ENCODE results near the gene TRIM25.

The TRIM25 gene

DNA sequence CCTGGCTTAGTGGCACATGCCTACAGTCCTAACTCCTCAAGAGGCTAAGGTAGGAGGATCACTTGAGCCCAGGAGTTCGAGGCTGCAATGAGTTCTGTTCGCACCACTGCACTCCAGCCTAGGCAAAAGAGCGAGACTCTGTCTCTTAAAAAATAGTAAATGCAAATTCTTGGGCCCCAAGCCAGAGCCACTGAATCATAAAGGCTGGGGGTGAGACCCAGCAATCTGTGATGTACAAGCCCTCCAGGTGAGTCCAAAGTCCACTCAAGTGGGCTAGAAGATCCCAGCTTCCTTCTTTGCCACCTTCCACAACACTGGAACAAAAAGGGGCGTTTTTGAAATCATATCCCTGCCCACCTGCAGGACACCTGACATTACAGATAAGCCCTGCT lies 16.9 kb downstream of the TRIM25 start:
- no peak for DNase-seq (ENCODE audit: extremely low spot score)
- CTCF ChIA-PET = no interaction called here
- POLR2A ChIA-PET = interaction anchor here (0.6 kb wide), 1 partner anchor 14 kb away, joined by 4 read pairs; no protein-coding TSS in a partner anchor
- TF ChIP-seq BHLHE40 (IDR thresholded peaks at IDR 0.05; ENCODE audit: borderline replicate concordance) (no peak), L3MBTL2 (conservative IDR thresholded peaks at IDR 0.05) (no peak), NFRKB (IDR thresholded peaks at IDR 0.05) (no peak), FOXA1 (IDR thresholded peaks at IDR 0.05) (no peak), ZNF384 (IDR thresholded peaks at IDR 0.05) (no peak), SUZ12 (IDR thresholded peaks at IDR 0.05) (no peak), LEF1 (IDR thresholded peaks at IDR 0.05; ENCODE audit: borderline replicate concordance) (no peak)

DNA sequence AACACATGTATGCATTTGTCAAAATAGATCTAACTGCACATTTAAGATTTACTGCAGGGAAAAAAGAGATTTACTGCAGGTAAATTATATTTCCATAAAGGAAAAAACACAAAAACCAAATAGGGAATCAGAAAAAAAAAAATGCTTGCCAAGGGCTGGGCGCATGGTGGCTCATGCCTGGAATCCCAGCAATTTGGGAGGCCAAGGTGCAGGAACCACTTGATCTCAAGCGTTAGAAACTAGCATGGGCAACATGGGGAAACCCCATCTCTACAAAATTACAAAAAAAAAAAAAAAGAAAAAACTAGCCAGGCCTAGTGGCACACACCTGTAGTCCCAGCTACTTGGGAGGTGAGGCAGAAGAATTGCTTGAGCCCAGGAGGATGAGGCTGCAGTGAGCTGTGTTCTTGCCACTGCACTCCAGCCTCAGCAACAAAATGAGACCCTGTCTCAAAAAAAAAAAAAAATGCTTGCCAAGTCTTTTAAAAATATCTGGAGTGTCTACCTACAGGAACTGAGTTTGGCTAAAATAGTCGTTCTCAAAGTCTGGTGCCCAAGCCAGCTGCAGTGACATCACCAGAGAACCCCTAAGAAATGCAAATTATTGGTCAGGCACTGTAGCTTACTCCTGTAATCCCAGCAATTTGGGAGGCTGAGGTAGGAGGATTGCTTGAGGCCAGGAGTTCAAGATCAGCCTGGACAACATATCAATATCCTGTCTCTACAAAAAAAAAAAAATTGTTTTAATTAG lies 17.5 kb downstream of the TRIM25 start:
- POLR2A ChIA-PET = interaction anchor here (0.6 kb wide), 1 partner anchor 13 kb away, joined by 4 read pairs; no protein-coding TSS in a partner anchor
- CTCF ChIA-PET = no interaction called here
- DNase-seq (ENCODE audit: extremely low spot score) = no peak
- no peak for TF ChIP-seq NFRKB (IDR thresholded peaks at IDR 0.05)
- no peak for TF ChIP-seq FOXK2 (IDR thresholded peaks at IDR 0.05)
- no peak for TF ChIP-seq SUZ12 (IDR thresholded peaks at IDR 0.05)
- TF ChIP-seq ZNF384 (IDR thresholded peaks at IDR 0.05) = no peak
- no peak for TF ChIP-seq LEF1 (IDR thresholded peaks at IDR 0.05; ENCODE audit: borderline replicate concordance)
- TF ChIP-seq FOXA1 (IDR thresholded peaks at IDR 0.05) = no peak
- TF ChIP-seq HDGF (IDR thresholded peaks at IDR 0.05; ENCODE audit: borderline replicate concordance) = no peak
- no peak for TF ChIP-seq BHLHE40 (IDR thresholded peaks at IDR 0.05; ENCODE audit: borderline replicate concordance)
- no peak for TF ChIP-seq FOXM1 (IDR thresholded peaks at IDR 0.05; ENCODE audit: borderline replicate concordance)
- TF ChIP-seq CTBP1 (IDR thresholded peaks at IDR 0.05; ENCODE audit: borderline replicate concordance) = no peak
- TF ChIP-seq ARNT (IDR thresholded peaks at IDR 0.05) = no peak
- no peak for TF ChIP-seq L3MBTL2 (conservative IDR thresholded peaks at IDR 0.05)
- no peak for TF ChIP-seq TARDBP (IDR thresholded peaks at IDR 0.05)
- no peak for TF ChIP-seq SP1 (IDR thresholded peaks at IDR 0.05)
- TF ChIP-seq ELF4 (IDR thresholded peaks at IDR 0.05) = no peak

- TF ChIP-seq CTBP1 (IDR thresholded peaks at IDR 0.05; ENCODE audit: borderline replicate concordance) (no peak), SUZ12 (IDR thresholded peaks at IDR 0.05) (no peak), NFRKB (IDR thresholded peaks at IDR 0.05) (no peak), ARNT (IDR thresholded peaks at IDR 0.05) (no peak), L3MBTL2 (conservative IDR thresholded peaks at IDR 0.05) (no peak), TARDBP (IDR thresholded peaks at IDR 0.05) (no peak), FOXM1 (IDR thresholded peaks at IDR 0.05; ENCODE audit: borderline replicate concordance) (no peak), SP1 (IDR thresholded peaks at IDR 0.05) (no peak), BHLHE40 (IDR thresholded peaks at IDR 0.05; ENCODE audit: borderline replicate concordance) (no peak), HDGF (IDR thresholded peaks at IDR 0.05; ENCODE audit: borderline replicate concordance) (no peak), FOXK2 (IDR thresholded peaks at IDR 0.05) (no peak), FOXA1 (IDR thresholded peaks at IDR 0.05) (no peak), ZNF384 (IDR thresholded peaks at IDR 0.05) (no peak), LEF1 (IDR thresholded peaks at IDR 0.05; ENCODE audit: borderline replicate concordance) (no peak)
- TF ChIP-seq, protein P1, sequence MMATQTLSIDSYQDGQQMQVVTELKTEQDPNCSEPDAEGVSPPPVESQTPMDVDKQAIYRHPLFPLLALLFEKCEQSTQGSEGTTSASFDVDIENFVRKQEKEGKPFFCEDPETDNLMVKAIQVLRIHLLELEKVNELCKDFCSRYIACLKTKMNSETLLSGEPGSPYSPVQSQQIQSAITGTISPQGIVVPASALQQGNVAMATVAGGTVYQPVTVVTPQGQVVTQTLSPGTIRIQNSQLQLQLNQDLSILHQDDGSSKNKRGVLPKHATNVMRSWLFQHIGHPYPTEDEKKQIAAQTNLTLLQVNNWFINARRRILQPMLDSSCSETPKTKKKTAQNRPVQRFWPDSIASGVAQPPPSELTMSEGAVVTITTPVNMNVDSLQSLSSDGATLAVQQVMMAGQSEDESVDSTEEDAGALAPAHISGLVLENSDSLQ (IDR thresholded peaks at IDR 0.05) = no peak
- no peak for DNase-seq (ENCODE audit: extremely low spot score)
- POLR2A ChIA-PET = interaction anchor here (1.8 kb wide), 1 partner anchor 19 kb away, joined by 10 read pairs; the partner anchor contains the start of gene TRIM25
- CTCF ChIA-PET = no interaction called here
Measured at GRCh38 chr17:56894859-56895455, 18.9 kb downstream of the TRIM25 start.

DNA sequence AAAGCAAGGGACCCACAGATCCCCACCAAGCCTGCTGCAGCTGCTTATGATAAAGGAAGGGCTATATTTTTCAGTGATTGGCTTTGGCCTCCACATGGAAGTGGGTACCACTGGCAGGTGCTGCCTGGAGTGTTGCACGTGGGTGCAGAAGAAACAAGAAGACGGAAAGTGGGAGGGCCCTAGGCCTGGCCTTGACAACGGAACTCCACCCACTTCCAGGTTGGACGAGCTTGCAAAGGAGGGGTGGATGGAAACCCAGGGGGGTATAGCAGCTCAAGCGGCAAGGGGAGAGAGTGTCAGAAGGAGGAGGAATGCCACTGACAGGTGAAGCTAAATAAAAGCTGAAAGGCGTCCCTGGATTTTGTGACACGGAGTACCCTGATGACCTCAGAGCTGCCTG lies 20.3 kb downstream of the TRIM25 start:
- no peak for DNase-seq (ENCODE audit: extremely low spot score)
- ChIA-PET POLR2A (interaction anchor here (1.1 kb wide), 1 partner anchor 21 kb away, joined by 8 read pairs; the partner anchor contains the start of gene TRIM25), CTCF (interaction anchor here (0.6 kb wide), 1 partner anchor 200 kb away, joined by 3 read pairs; no protein-coding TSS in a partner anchor)
- TF ChIP-seq FOXK2 (IDR thresholded peaks at IDR 0.05) (no peak), ZNF384 (IDR thresholded peaks at IDR 0.05) (no peak), FOXA1 (IDR thresholded peaks at IDR 0.05) (no peak), ELF4 (IDR thresholded peaks at IDR 0.05) (no peak), FOXM1 (IDR thresholded peaks at IDR 0.05; ENCODE audit: borderline replicate concordance) (no peak), NFRKB (IDR thresholded peaks at IDR 0.05) (no peak)

- ChIA-PET POLR2A (no interaction called here), CTCF (interaction anchor here (0.9 kb wide), 1 partner anchor 9 kb away, joined by 3 read pairs; no protein-coding TSS in a partner anchor)
Measured at GRCh38 chr17:56892333-56892732, 21.5 kb downstream of the TRIM25 start.

More at GRCh38 chr17:56892333-56892732, 21.5 kb downstream of the TRIM25 start:
- no peak for DNase-seq (ENCODE audit: extremely low spot score)
- no peak for TF ChIP-seq CTBP1 (IDR thresholded peaks at IDR 0.05; ENCODE audit: borderline replicate concordance)
- TF ChIP-seq, protein P1 (IDR thresholded peaks at IDR 0.05) = no peak
- no peak for TF ChIP-seq ELF4 (IDR thresholded peaks at IDR 0.05)
- no peak for TF ChIP-seq TARDBP (IDR thresholded peaks at IDR 0.05)
- no peak for TF ChIP-seq HDGF (IDR thresholded peaks at IDR 0.05; ENCODE audit: borderline replicate concordance)
- no peak for TF ChIP-seq LEF1 (IDR thresholded peaks at IDR 0.05; ENCODE audit: borderline replicate concordance)
- TF ChIP-seq ARNT (IDR thresholded peaks at IDR 0.05) = no peak
- TF ChIP-seq SUZ12 (IDR thresholded peaks at IDR 0.05) = no peak
- TF ChIP-seq FOXM1 (IDR thresholded peaks at IDR 0.05; ENCODE audit: borderline replicate concordance) = no peak
- TF ChIP-seq BHLHE40 (IDR thresholded peaks at IDR 0.05; ENCODE audit: borderline replicate concordance) = no peak
- TF ChIP-seq SP1 (IDR thresholded peaks at IDR 0.05) = no peak
- TF ChIP-seq L3MBTL2 (conservative IDR thresholded peaks at IDR 0.05) = no peak
- TF ChIP-seq NFRKB (IDR thresholded peaks at IDR 0.05) = no peak
- no peak for TF ChIP-seq FOXK2 (IDR thresholded peaks at IDR 0.05)
- no peak for TF ChIP-seq FOXA1 (IDR thresholded peaks at IDR 0.05)
- TF ChIP-seq ZNF384 (IDR thresholded peaks at IDR 0.05) = no peak

Measured in HEK293T (cell line).